ENCODE results near the gene ARHGEF4.

ARHGEF4 gene

GRCh38 chr2:130836501-130837174 is at the start of gene ARHGEF4:
Gene ARHGEF4 (plus strand): TSS chr2:130836914. CDS start chr2:130836954, 40 bp downstream.
- DNase-seq (ENCODE audit: low read depth in 2 of 2), result no peak

GRCh38 chr2:130787841-130788240 is 48.9 kb upstream of the ARHGEF4 start:
- no peak for DNase-seq (ENCODE audit: low read depth in 2 of 2)

- no peak for DNase-seq (ENCODE audit: low read depth in 2 of 2)
Observed at GRCh38 chr2:130790312-130790711, 46.4 kb upstream of the ARHGEF4 start.

- DNase-seq (ENCODE audit: low read depth in 2 of 2), result no peak
Observed at GRCh38 chr2:130790804-130791616, 45.7 kb upstream of the ARHGEF4 start.

- DNase-seq (ENCODE audit: low read depth in 2 of 2), result no peak
Observed at GRCh38 chr2:130791617-130791939, 45.1 kb upstream of the ARHGEF4 start.

- no peak for DNase-seq (ENCODE audit: low read depth in 2 of 2)
Observed at GRCh38 chr2:130795431-130795830, 41.3 kb upstream of the ARHGEF4 start.

- no peak for DNase-seq (ENCODE audit: low read depth in 2 of 2)
Observed at GRCh38 chr2:130796290-130796689, 40.4 kb upstream of the ARHGEF4 start.

- peak; percentile 88 to 95 for DNase-seq (ENCODE audit: low read depth in 2 of 2)
Observed at GRCh38 chr2:130797493-130798435, 39.0 kb upstream of the ARHGEF4 start.

- no peak for DNase-seq (ENCODE audit: low read depth in 2 of 2)
Observed at GRCh38 chr2:130798472-130799218, 38.1 kb upstream of the ARHGEF4 start.

- DNase-seq (ENCODE audit: low read depth in 2 of 2), result no peak
Observed at GRCh38 chr2:130799295-130799694, 37.4 kb upstream of the ARHGEF4 start.

- DNase-seq (ENCODE audit: low read depth in 2 of 2), result no peak
Observed at GRCh38 chr2:130805613-130806012, 31.1 kb upstream of the ARHGEF4 start.

- DNase-seq (ENCODE audit: low read depth in 2 of 2), result no peak
Observed at GRCh38 chr2:130806370-130806769, 30.3 kb upstream of the ARHGEF4 start.

- no peak for DNase-seq (ENCODE audit: low read depth in 2 of 2)
Observed at GRCh38 chr2:130807659-130808385, 28.9 kb upstream of the ARHGEF4 start.

GRCh38 chr2:130808482-130809268 is 28.0 kb upstream of the ARHGEF4 start:
- no peak for DNase-seq (ENCODE audit: low read depth in 2 of 2)

- no peak for DNase-seq (ENCODE audit: low read depth in 2 of 2)
Observed at GRCh38 chr2:130810490-130810889, 26.2 kb upstream of the ARHGEF4 start.

- no peak for DNase-seq (ENCODE audit: low read depth in 2 of 2)
Observed at GRCh38 chr2:130813722-130814121, 23.0 kb upstream of the ARHGEF4 start.

- DNase-seq (ENCODE audit: low read depth in 2 of 2), result no peak
Observed at GRCh38 chr2:130814931-130815680, 21.6 kb upstream of the ARHGEF4 start.

- no peak for DNase-seq (ENCODE audit: low read depth in 2 of 2)
Observed at GRCh38 chr2:130818809-130819208, 17.9 kb upstream of the ARHGEF4 start.

GRCh38 chr2:130819226-130819607 is 17.5 kb upstream of the ARHGEF4 start:
- no peak for DNase-seq (ENCODE audit: low read depth in 2 of 2)

Data from stimulated activated CD8-positive, alpha-beta memory T cell treated with anti-CD3 and anti-CD28 coated beads, Interleukin-2, amount 100 ng/mL, for 48 hours (primary cell).